Measurements from ENCODE around the gene RAB15. TPM values are rescaled to one million over a fixed set of nuclear protein-coding genes. Genes with fewer than 3 reads are reported as not detected.

The RAB15 gene
- total and polyA plus RNA-seq, 2 of the 8 experiments (the other 6 are each of a cell fraction or from before 2014, with no cell fraction given), result 38.8 to 58.1 TPM

DNA sequence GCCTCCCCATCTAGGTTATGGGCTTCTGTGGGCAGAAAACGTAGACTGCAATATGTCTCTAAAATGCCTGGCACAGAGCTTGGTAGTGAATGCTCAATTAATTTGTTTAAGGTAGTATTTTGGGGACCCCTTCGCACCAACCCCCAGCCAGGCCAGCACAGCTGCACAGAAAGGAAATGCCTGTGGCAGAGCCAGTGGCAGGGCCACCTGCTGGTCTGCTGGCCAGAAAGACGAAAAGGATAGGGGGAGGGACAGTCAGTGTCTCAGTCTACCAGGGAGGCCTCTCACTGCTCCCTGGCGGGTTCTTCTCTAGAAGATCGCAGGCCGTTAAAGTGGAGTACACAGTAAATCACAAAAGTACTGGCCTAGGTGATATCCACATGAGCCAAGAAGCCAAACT, 3.5 kb downstream of the RAB15 start (continued):
- no peak for TF ChIP-seq CEBPB (IDR thresholded peaks at IDR 0.05; ENCODE audit: low read depth, low read length)

Measured in H1 (cell line).